Colon (tissue), 2 donors: Measurements from ENCODE around the gene NPAS3.

ENCODE experiments used
- FAIRE-seq: peaks from 2 replicates; lab custom pipeline; 2012; peaks lifted over from hg19 to GRCh38; lab: Jason Lieb, UNC
- donor health status: control.
- donor health status: control.

NPAS3 gene

DNA sequence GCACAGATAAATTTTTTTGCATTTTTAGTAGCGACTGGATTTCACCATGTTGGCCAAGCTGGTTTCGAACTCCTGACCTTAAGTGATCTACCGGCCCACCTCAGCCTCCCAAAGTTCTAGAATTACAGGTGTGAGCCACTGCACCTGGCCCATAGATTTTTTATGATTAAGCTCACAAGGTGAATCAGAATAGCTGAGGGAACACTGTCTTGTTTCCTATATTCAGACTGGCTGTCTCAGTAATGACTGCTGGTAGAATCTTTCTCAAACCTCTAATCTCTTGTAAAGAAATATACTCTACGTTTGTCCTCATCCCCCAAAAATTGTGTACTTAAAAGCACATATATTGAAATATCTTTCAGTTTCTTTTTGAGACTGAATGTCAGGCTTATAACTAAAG lies 650.1 kb downstream of the NPAS3 start:
- no peak for FAIRE-seq

DNA sequence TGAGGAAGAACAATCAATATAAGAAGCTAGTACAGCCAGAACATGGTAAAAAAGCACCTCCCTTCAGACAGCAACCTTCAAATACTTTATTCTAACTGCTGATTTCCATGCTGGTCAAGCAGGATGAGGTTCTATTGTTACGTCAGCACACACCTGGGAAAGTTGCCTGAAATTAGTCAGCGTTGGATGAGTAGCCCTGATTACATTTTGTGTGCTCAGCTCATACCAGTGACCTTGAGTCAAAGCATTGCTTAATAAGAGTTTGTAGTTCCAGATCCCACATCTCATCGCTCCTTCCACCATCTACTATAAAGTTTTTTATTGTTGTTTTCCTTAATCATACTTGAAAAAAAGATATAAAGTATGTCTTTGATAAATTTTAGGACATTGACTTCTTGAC lies 650.7 kb downstream of the NPAS3 start:
- no peak for FAIRE-seq

GRCh38 chr14:33590891-33591630 lies 652.4 kb downstream of the NPAS3 start:
- FAIRE-seq, result no peak

GRCh38 chr14:33592297-33592696 lies 653.6 kb downstream of the NPAS3 start:
- no peak for FAIRE-seq

- no peak for FAIRE-seq
These were observed 657.8 kb downstream of the NPAS3 start for GRCh38 chr14:33596211-33597080.

- no peak for FAIRE-seq
These were observed 659.9 kb downstream of the NPAS3 start for GRCh38 chr14:33598582-33598981.

DNA sequence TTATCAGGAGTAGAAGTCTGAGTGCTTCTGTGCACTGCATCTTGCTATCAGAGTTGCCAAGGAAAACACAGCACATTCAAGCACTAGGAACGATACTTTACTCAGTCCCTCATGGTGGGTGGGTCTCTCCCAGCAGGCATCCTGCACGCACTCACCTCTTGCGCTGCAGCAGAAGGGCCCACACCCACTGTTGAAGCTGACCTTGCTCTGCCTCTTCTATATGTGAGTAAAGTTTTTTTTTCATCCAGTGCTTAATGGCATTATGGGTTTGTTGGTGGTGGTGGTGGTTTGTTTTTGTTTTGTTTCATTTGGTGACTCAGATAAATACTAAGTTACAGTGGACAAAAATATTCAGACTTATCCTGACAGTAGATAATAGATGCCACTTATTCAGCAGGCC lies 663.7 kb downstream of the NPAS3 start:
- no peak for FAIRE-seq

- no peak for FAIRE-seq
These were observed 667.9 kb downstream of the NPAS3 start for GRCh38 chr14:33606591-33606990.

GRCh38 chr14:33609582-33609981 lies 670.9 kb downstream of the NPAS3 start:
- FAIRE-seq, result no peak

DNA sequence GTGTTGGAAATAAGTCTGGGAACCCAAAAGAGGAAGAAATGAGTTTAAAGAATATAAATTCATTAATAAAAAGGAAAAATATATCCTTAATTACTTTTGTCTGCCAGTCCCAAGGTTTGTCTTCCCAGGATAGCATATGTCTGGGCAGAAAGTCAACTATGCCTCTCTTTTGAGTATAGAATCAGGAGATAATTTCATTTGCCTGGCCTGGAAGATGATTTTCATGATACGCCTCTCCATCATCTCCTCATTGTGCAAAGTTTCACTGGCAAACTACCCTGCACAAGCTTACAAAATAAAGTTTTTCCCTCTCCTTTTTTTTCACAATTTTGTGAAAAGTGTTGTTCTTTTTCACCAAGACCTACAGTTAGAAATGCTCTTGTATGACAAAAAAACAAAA lies 671.4 kb downstream of the NPAS3 start:
- no peak for FAIRE-seq

DNA sequence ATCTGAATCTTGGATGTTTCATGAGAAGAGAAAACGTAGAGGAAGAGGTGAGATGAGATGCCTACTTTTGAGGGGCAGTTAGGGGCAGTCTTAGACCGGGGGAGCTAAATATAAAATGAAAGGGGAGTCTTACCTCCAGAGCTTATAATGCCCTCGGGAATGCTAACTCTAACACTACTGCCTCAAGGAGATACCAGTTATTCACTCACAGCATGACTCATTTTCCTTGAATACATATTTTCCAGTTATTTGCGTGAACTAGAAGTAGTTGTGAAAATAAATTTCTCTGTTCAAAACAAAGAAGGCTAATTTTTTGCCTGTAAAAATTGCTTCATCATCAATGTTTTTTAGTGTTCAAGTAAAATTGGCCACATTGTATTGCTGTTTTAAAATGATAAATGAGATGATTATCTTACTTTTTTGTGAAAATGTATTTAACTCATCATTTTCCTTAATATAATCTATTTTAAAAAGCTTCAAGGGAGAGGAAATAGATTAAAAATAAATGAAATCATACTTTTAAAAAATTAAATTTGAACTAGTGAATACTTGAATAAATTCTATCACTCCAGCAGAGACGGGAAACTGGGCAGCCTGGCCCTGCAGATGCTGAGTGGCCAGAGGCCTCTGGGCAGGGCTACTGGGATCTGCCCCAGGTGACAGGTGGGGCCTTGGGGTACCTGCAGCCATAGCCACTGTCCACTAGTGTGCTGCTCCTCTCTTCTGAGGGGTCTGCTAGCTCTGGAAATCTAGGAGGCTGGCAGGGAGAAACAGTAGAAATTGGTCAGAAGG lies 672.9 kb downstream of the NPAS3 start:
- FAIRE-seq, result no peak

DNA sequence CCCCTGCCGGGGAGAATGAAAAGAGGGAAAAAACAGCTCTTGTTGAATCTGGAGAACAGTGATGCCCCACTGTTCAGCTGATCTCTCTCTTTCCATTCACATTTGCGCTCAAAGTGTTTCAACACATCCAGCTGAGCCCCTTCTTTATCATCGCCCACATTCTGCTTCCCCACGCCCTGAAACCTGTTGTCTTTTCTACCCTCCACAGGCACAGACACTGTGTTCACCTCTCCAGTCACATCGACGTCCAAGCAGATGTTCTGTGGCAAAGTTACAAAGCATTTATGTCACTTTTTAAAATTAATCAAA lies 673.5 kb downstream of the NPAS3 start:
- no peak for FAIRE-seq

DNA sequence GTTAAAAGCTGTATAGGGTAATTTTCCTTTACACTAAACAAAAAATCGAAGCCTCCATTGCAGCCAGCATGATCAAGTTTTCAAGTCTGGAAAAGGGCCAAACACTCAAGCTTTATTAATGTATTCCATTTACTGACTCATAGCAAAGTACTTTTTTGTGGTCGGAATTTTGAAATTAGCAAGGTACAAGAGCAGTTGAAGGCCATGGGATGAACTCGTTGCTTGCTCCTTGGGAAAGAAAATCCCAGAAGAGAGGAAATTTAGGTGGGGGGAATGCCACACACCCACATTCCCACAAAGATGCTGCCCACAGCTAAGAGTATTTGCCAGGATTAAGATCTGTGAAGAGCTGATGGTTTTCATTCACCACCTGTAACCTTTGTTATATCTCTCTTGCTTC lies 678.5 kb downstream of the NPAS3 start:
- no peak for FAIRE-seq

- no peak for FAIRE-seq
These were observed 679.9 kb downstream of the NPAS3 start for GRCh38 chr14:33618361-33619105.

- FAIRE-seq, result no peak
These were observed 683.8 kb downstream of the NPAS3 start for GRCh38 chr14:33622496-33622895.

DNA sequence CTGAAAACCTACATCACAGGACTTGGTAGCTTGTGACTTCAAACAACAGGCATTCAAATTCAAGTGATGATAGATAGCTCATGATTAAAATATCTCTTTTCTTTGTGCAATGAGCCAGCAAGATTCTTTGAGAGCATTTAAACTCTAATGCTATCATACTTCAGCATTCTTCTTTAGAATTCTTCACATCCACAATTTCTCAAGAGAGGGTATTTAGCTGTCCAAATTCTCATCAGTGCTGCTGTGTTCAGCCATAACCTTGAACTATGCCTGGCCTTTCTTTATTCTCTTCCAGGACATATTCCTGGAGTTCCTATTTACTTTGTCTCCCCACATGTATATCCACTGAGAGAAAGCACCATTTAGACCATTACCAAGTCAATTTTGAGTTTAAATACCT lies 691.1 kb downstream of the NPAS3 start:
- no peak for FAIRE-seq

- FAIRE-seq, result no peak
These were observed 692.3 kb downstream of the NPAS3 start for GRCh38 chr14:33631021-33631420.

DNA sequence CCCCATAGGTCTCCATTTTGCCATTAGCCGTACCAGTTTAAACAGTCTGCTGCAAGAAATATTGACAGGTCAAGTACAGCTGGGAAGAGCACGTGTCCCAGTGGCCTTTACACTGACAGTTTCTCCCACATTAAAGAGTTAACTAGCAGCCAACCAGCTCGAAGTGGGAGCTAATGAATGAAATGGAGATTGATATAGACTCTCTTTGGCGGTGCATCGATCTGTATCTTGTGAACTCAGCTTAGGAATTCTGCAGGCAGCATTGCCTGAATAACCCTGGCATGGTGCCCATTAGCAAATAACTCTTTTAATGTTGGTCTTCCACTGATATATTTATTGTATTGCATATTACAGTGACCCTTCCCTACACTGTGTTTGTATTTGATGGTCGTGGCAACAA lies 692.8 kb downstream of the NPAS3 start:
- no peak for FAIRE-seq

- no peak for FAIRE-seq
These were observed 696.0 kb downstream of the NPAS3 start for GRCh38 chr14:33634631-33635030.

DNA sequence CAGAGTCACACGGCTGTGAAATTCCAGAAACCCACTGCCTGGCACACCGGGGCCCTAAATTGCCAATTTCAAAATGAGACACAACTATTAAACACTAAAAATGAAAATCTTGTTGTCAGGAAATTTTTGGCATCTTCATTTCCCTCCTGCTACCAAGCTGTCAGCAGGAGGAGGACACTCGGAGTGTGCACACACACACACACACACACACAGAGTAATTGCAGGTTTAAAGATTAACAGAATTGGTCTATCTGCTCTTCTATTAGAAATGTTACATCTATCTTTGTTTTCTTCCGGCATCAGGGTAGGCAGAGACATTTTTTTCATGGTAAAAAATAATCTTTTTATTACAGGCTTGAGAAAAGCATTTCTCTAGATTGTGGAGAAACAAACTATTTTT lies 698.0 kb downstream of the NPAS3 start:
- FAIRE-seq, result no peak

DNA sequence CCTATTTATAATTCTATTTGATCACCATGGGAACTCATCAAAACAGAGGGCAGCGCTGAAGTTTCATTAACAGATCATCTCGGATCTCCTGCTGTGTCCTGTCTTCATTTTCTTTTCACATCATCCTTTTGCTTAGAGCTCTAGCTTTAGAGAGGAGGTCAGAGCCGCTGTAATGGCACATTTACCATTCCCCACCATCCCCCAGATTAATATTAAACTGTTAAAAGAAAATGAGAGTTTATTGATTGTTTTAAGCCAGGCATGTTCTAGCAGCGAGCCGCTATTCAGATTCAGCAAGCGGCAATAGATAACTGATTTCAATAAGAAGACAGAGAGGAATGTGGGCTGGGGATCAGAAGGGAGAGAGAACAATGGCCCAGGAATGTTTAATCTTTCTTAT lies 703.4 kb downstream of the NPAS3 start:
- no peak for FAIRE-seq

- FAIRE-seq, result no peak
These were observed 704.1 kb downstream of the NPAS3 start for GRCh38 chr14:33642691-33643244.
